Activated B cell treated with CpG ODN at 0.5 μM for 24 hours (primary cell): Measurements from ENCODE around the gene INPP5F. TPM values are rescaled to one million over a fixed set of nuclear protein-coding genes. Genes with fewer than 3 reads are reported as not detected.

Experiments
- ATAC-seq: fragments of 200-7000 bp; cut with Tn5 transposase; one replicate; pipeline ENCODE4 v1.10.0; 2021; ENCODE audit warnings: low read depth, mild to moderate bottlenecking, moderate library complexity
- CTCF ChIA-PET: fragments of 350-600 bp; sonication (Branson Sonifier 250); formaldehyde crosslinking; loops from one replicate; lab custom pipeline; 2021; ENCODE audit warnings: antibody characterized with exemption; lab: Charles Lee
- POLR2A ChIA-PET: fragments of 350-600 bp; sonication (Branson Sonifier 250); formaldehyde crosslinking; loops from one replicate; lab custom pipeline; 2021; ENCODE audit warnings: antibody characterized with exemption; lab: Charles Lee
- DNase-seq: peaks from one replicate; pipeline ENCODE4 v3.0.0; 2022
- H3K27ac Mint-ChIP-seq: one replicate; pipeline ENCODE4 v1.8.0; 2020; ENCODE audit warnings: mixed read lengths
- H3K27me3 Mint-ChIP-seq: one replicate; pipeline ENCODE4 v1.8.0; 2021; ENCODE audit warnings: mixed read lengths
- H3K36me3 Mint-ChIP-seq: one replicate; pipeline ENCODE4 v1.8.0; 2021; ENCODE audit warnings: low read depth, mixed read lengths
- H3K4me1 Mint-ChIP-seq: one replicate; pipeline ENCODE4 v1.8.0; 2021; ENCODE audit warnings: mixed read lengths
- H3K4me3 Mint-ChIP-seq: one replicate; pipeline ENCODE4 v1.8.0; 2020; ENCODE audit warnings: mild to moderate bottlenecking, mixed read lengths
- H3K9me3 Mint-ChIP-seq: one replicate; pipeline ENCODE4 v1.8.0; 2020; ENCODE audit warnings: mixed read lengths
- CTCF ChIP-seq: fragments of 200-600 bp; IDR thresholded peaks from one replicate; pipeline ENCODE4 v1.8.0; 2022; ENCODE audit warnings: antibody characterized with exemption, mild to moderate bottlenecking
- intact Hi-C: fragments of 100-400 bp; cut with micrococcal nuclease; formaldehyde crosslinking; loops from one replicate; pipeline ENCODE4 v1.15.1; 2024
- total RNA-seq: library from RNA; stranded (reverse); gene quantifications from 2 replicates; pipeline ENCODE4 v1.2.3, GENCODE V29; 2022

The INPP5F gene
- total RNA-seq, 1 donor from 2014 or later, result 53.5 TPM

GRCh38 chr10:119860866-119861607 lies 135.2 kb downstream of the INPP5F start:
- peak; percentile 67 for ATAC-seq

GRCh38 chr10:119862524-119862923 lies 136.7 kb downstream of the INPP5F start:
- H3K4me1 Mint-ChIP-seq, result peaks cover 32% of the 10 kb centered on the region
- DNase-seq (no peak), ATAC-seq (no peak)
- H3K9me3 Mint-ChIP-seq, result peaks cover 4% of the 10 kb centered on the region
- no peak for TF ChIP-seq CTCF
- ChIA-PET POLR2A (interaction anchor here (1.1 kb wide), 1 partner anchor 9 kb away, joined by 4 read pairs; no protein-coding TSS in a partner anchor), CTCF (interaction anchor here (2.4 to 7.2 kb wide), 2 partner anchors 10 to 176 kb away, joined by 9 to 113 read pairs; partner anchors contain the start of gene MCMBP)
- intact Hi-C loops, result no loop called here
- H3K27me3 Mint-ChIP-seq, result no peaks in the 10 kb centered on the region
- H3K36me3 Mint-ChIP-seq, result peaks cover 20% of the 10 kb centered on the region
- no peak overlapping the region for H3K27ac Mint-ChIP-seq
- H3K4me3 Mint-ChIP-seq, result no peak overlapping the region

More at GRCh38 chr10:119860866-119861607, 135.2 kb downstream of the INPP5F start:
- Mint-ChIP-seq H3K36me3 (peaks cover 29% of the 10 kb centered on the region), H3K27ac (peak overlapping the region; percentile 6), H3K4me1 (peaks cover 30% of the 10 kb centered on the region), H3K27me3 (no peaks in the 10 kb centered on the region), H3K4me3 (no peak overlapping the region), H3K9me3 (peaks cover 4% of the 10 kb centered on the region)
- POLR2A ChIA-PET, result interaction anchor here (1.0 kb wide), 1 partner anchor 132 kb away, joined by 5 read pairs; no protein-coding TSS in a partner anchor
- TF ChIP-seq CTCF, result no peak
- CTCF ChIA-PET, result interaction anchor here (0.8 to 7.2 kb wide), 7 partner anchors 11 to 268 kb away, joined by 3 to 113 read pairs (median 9); partner anchors contain the start of gene MCMBP
- intact Hi-C loops, result no loop called here
- no peak for DNase-seq

- Mint-ChIP-seq H3K4me3 (no peak overlapping the region), H3K36me3 (peaks cover 15% of the 10 kb centered on the region)
- no peak for ATAC-seq
Observed at GRCh38 chr10:119863951-119864565, 138.2 kb downstream of the INPP5F start.

GRCh38 chr10:119865699-119866240 lies 139.9 kb downstream of the INPP5F start:
- intact Hi-C loops, result no loop called here
- Mint-ChIP-seq H3K27me3 (no peaks in the 10 kb centered on the region), H3K27ac (no peak overlapping the region), H3K36me3 (peaks cover 12% of the 10 kb centered on the region), H3K4me1 (peaks cover 41% of the 10 kb centered on the region), H3K9me3 (peaks cover 4% of the 10 kb centered on the region), H3K4me3 (no peak overlapping the region)
- TF ChIP-seq CTCF, result no peak
- no peak for DNase-seq
- ChIA-PET CTCF (no interaction called here), POLR2A (no interaction called here)
- no peak for ATAC-seq

More at GRCh38 chr10:119863951-119864565, 138.2 kb downstream of the INPP5F start:
- H3K4me1 Mint-ChIP-seq, result peaks cover 41% of the 10 kb centered on the region
- POLR2A ChIA-PET, result interaction anchor here (0.6 to 1.7 kb wide), 2 partner anchors 9 to 27 kb away, joined by 3 to 6 read pairs; partner anchors contain the start of gene MCMBP
- DNase-seq, result no peak
- TF ChIP-seq CTCF, result no peak
- H3K27ac Mint-ChIP-seq, result peak overlapping the region; percentile 16
- no peaks in the 10 kb centered on the region for H3K27me3 Mint-ChIP-seq
- intact Hi-C loops, result no loop called here
- peaks cover 4% of the 10 kb centered on the region for H3K9me3 Mint-ChIP-seq
- CTCF ChIA-PET, result no interaction called here
